Hepatocyte (in vitro differentiated cells): Measurements from ENCODE around the gene CWC27.

ENCODE experiments used
- CTCF ChIP-seq: fragments of 200-600 bp; sonication (generic); IDR thresholded peaks from 2 replicates; pipeline ENCODE4 v1.5.1; 2016; ENCODE audit warnings: antibody characterized with exemption, mild to moderate bottlenecking; ENCODE audit not compliant: poor library complexity
- EZH2 ChIP-seq: fragments of 200-600 bp; sonication (generic); IDR thresholded peaks from 2 replicates; pipeline ENCODE4 v1.6.1; 2016; ENCODE audit warnings: antibody characterized with exemption, mild to moderate bottlenecking, borderline replicate concordance

DNA sequence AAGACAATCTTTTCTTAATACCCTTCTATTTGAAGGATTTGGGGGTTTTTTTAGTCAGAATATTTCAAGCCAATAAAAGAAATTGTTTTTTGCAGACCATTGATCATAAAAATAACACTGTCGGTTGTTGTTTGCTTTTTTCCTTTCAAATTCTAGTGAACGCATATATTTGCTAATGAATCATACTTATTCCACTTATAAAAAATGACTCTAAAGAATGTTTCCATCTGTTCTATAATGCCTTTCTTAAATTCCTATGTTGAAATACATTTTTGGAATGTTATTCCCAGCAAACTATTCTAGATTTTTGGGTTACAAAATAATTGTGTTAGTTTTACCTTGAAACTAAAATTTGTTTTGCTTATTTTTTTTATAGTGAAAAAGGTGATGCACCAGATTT lies 32.2 kb downstream of the CWC27 start:
- TF ChIP-seq CTCF (no peak), EZH2 (no peak)
